ENCODE data around the gene POU3F1. TPM values are rescaled to one million over a fixed set of nuclear protein-coding genes. Genes with fewer than 3 reads are reported as not detected.
A peak's percentile ranks its signal among the peaks of the same experiment; 100 is the strongest.

Gene POU3F1
- total RNA-seq, 1 experiment from 2014 or later, result 5.8 TPM

GRCh38 chr1:38050397-38051078 is 3.9 kb upstream of the POU3F1 start:
- Histone ChIP-seq H2BK15ac (ENCODE audit: low read depth, low read length) (no peak overlapping the region), H2BK20ac (ENCODE audit: low read depth, low read length, poor library complexity, severe bottlenecking) (no peak overlapping the region), H3K9ac (ENCODE audit: extremely low read depth, insufficient read length, low read length) (no peak overlapping the region), H3K9me3 (ENCODE audit: control insufficient read depth, low read depth, low read length) (no peaks in the 10 kb centered on the region), H3K4ac (ENCODE audit: low read depth, low read length) (no peak overlapping the region), H3K27me3 (ENCODE audit: insufficient read depth, low read length) (peaks cover 5% of the 10 kb centered on the region; the same call in 1 of the 2 replicates), H4K5ac (ENCODE audit: insufficient read length, low read depth, low read length) (no peak overlapping the region), H3K27ac (ENCODE audit: insufficient read length, low read depth, low read length) (no peak overlapping the region), H3K79me2 (ENCODE audit: insufficient read depth, low read length) (no peaks in the 10 kb centered on the region; the same call in 1 of the 2 replicates), H3K23ac (ENCODE audit: insufficient read length, low read depth, low read length) (no peak overlapping the region), H2BK120ac (ENCODE audit: low read depth, low read length, poor library complexity, severe bottlenecking) (no peak overlapping the region), H2AK5ac (ENCODE audit: insufficient read length, low read length) (no peak overlapping the region), H3K4me1 (ENCODE audit: insufficient read depth, low read length) (peaks cover 7% of the 10 kb centered on the region; the same call in 1 of the 2 replicates), H3K23me2 (ENCODE audit: insufficient read length, low read depth, low read length, poor library complexity, severe bottlenecking) (peaks cover 13% of the 10 kb centered on the region), H3T11ph (ENCODE audit: low read length) (no peak overlapping the region), H3K18ac (ENCODE audit: insufficient read length, low read depth, low read length) (no peak overlapping the region), H3K4me2 (ENCODE audit: insufficient read depth, insufficient read length, low read length) (no peak overlapping the region), H3K79me1 (ENCODE audit: insufficient read depth, low read depth, low read length, poor library complexity, severe bottlenecking) (no peaks in the 10 kb centered on the region), H2BK5ac (ENCODE audit: insufficient read length, low read length) (no peak overlapping the region), H4K91ac (ENCODE audit: insufficient read length, low read depth, low read length) (no peak overlapping the region), H2BK12ac (ENCODE audit: insufficient read length, low read depth, low read length) (no peak overlapping the region), H3K56ac (ENCODE audit: insufficient read length, low read depth, low read length) (no peak overlapping the region), H4K20me1 (ENCODE audit: control insufficient read depth, insufficient read depth, insufficient read length) (no peaks in the 10 kb centered on the region), H2AFZ (ENCODE audit: low read length) (no peak overlapping the region), H3K14ac (ENCODE audit: insufficient read depth, low read length) (no peak overlapping the region), H4K8ac (replicated peaks; ENCODE audit: insufficient read length, low read depth, low read length) (no peak overlapping the region)
- no peaks in the 10 kb centered on the region for H3K9me3 Mint-ChIP-seq
- no peak for DNase-seq
- H3K36me3 Mint-ChIP-seq (ENCODE audit: insufficient read depth in 1 of 3, low read depth in 3 of 3), result no peaks in the 10 kb centered on the region
- TF ChIP-seq, protein P1, sequence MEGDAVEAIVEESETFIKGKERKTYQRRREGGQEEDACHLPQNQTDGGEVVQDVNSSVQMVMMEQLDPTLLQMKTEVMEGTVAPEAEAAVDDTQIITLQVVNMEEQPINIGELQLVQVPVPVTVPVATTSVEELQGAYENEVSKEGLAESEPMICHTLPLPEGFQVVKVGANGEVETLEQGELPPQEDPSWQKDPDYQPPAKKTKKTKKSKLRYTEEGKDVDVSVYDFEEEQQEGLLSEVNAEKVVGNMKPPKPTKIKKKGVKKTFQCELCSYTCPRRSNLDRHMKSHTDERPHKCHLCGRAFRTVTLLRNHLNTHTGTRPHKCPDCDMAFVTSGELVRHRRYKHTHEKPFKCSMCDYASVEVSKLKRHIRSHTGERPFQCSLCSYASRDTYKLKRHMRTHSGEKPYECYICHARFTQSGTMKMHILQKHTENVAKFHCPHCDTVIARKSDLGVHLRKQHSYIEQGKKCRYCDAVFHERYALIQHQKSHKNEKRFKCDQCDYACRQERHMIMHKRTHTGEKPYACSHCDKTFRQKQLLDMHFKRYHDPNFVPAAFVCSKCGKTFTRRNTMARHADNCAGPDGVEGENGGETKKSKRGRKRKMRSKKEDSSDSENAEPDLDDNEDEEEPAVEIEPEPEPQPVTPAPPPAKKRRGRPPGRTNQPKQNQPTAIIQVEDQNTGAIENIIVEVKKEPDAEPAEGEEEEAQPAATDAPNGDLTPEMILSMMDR (conservative IDR thresholded peaks at IDR 0.05), result no peak; the same call in 2 of the 3 replicates
- peaks cover 46 to 53% of the 10 kb centered on the region in 2 experiments for H3K4me1 Mint-ChIP-seq
- no CpG with 5 or more reads among the region's 13 CpGs for WGBS (ENCODE audit: extremely low coverage, insufficient read length, low lambda C conversion rate)
- 0 out of 5 replicates have a peak overlapping the region, but pooled peaks of 1 of the 2 experiments have one; percentile 16 for H3K4me3 Mint-ChIP-seq
- no peak overlapping the region for H3K27ac Mint-ChIP-seq
- peaks cover 28% of the 10 kb centered on the region for H3K27me3 Mint-ChIP-seq (ENCODE audit: low read depth)

All from H9 (cell line).